Thyroid gland (tissue), 4 donors: ENCODE data around the gene TMC3. TPM values are rescaled to one million over a fixed set of nuclear protein-coding genes. Genes with fewer than 3 reads are reported as not detected.

Experiments used
- DNase-seq, 2 donors: peaks; one replicate each; pipeline ENCODE4 v3.0.0-alpha.2; 2019
- H3K27ac ChIP-seq, 3 donors: fragments of 200-600 bp; sonication (generic); 1 replicate in 2 of 3; 2 replicates in 1 of 3; pipeline ENCODE4 v1.5.1; 2016 to 2019; ENCODE audit warnings: mild to moderate bottlenecking in 1 of 3, moderate library complexity in 1 of 3
- H3K27me3 ChIP-seq: fragments of 200-600 bp; sonication (generic); one replicate; pipeline ENCODE4 v1.5.1; 2019
- H3K36me3 ChIP-seq, 2 donors: fragments of 200-600 bp; sonication (generic); one replicate each; pipeline ENCODE4 v1.5.1; 2016 to 2019
- H3K4me1 ChIP-seq, 2 donors: fragments of 200-600 bp; sonication (generic); one replicate each; pipeline ENCODE4 v1.5.1; 2017 to 2019
- H3K4me3 ChIP-seq, 3 donors: fragments of 200-600 bp; sonication (generic); replicated peaks in 1 of 3; 1 replicate in 2 of 3; 2 replicates in 1 of 3; pipeline ENCODE4 v1.5.1; 2016; ENCODE audit warnings: mild to moderate bottlenecking in 1 of 3
- H3K9me3 ChIP-seq: fragments of 200-600 bp; sonication (generic); one replicate; pipeline ENCODE4 v1.5.1; 2017
- CTCF ChIP-seq, 6 experiments: fragments of 200-600 bp in 3 of 6; fragments of 450-650 bp in 3 of 6; sonication (generic) in 3 of 6; IDR thresholded peaks; one replicate each; pipeline ENCODE4 v1.5.1; 2016 to 2019; ENCODE audit warnings: antibody characterized with exemption in 6 of 6, mild to moderate bottlenecking in 2 of 6, inconsistent platforms in 1 of 6, moderate library complexity in 1 of 6
- POLR2A ChIP-seq, 2 donors: fragments of 450-650 bp; IDR thresholded peaks; one replicate each; pipeline ENCODE4 v1.6.1; 2017; ENCODE audit warnings: antibody characterized with exemption in 2 of 2, mild to moderate bottlenecking in 2 of 2, moderate library complexity in 1 of 2
- WGBS, 2 donors: methylation state at CpG; one replicate each; pipeline ENCODE4 v1.1.5; 2017; 5-methylcytosine and 5-hydroxymethylcytosine counted together
- intact Hi-C: fragments of 100-400 bp; cut with DNase I; formaldehyde crosslinking; loops from one replicate; pipeline ENCODE4 v1.15.1; 2023
- total RNA-seq, 4 donors: library from RNA; depleted of rRNA; stranded (reverse); fragments of >200 nt; gene quantifications; one replicate each; pipeline ENCODE4 v1.2.3, GENCODE V29; 2016

Gene TMC3
- total RNA-seq, 4 donors from 2014 or later, result 0.33 to 0.40 (median 0.34) TPM; not detected in 1

GRCh38 chr15:81302701-81303109 is 71.3 kb downstream of the TMC3 start:
- intact Hi-C loops, result no loop called here
- no peak for DNase-seq
- TF ChIP-seq POLR2A (IDR thresholded peaks at IDR 0.05), result no peak
- no peak for TF ChIP-seq CTCF (IDR thresholded peaks at IDR 0.05)
- H3K4me3 ChIP-seq, result no peak overlapping the region
- H3K9me3 ChIP-seq, result no peaks in the 10 kb centered on the region
- H3K4me1 ChIP-seq, result peaks cover 0 to 40% of the 10 kb centered on the region in 2 donors
- no peaks in the 10 kb centered on the region for H3K27me3 ChIP-seq
- 83 to 84% methylated on average over 6 of the region's 6 CpGs for WGBS, 2 donors
- H3K36me3 ChIP-seq, result peaks cover 3 to 4% of the 10 kb centered on the region in 2 donors
- H3K27ac ChIP-seq, result no peak overlapping the region

- H3K4me3 ChIP-seq, result no peak overlapping the region
- 73 to 89% methylated on average over 5 of the region's 5 CpGs for WGBS, 2 donors
- peaks cover 0 to 40% of the 10 kb centered on the region in 2 donors for H3K4me1 ChIP-seq
- H3K27me3 ChIP-seq, result no peaks in the 10 kb centered on the region
- intact Hi-C loops, result no loop called here
- H3K36me3 ChIP-seq, result peaks cover 3 to 4% of the 10 kb centered on the region in 2 donors
- no peak overlapping the region for H3K27ac ChIP-seq
- TF ChIP-seq POLR2A (IDR thresholded peaks at IDR 0.05) (no peak), CTCF (IDR thresholded peaks at IDR 0.05) (no peak)
- no peak for DNase-seq
- no peaks in the 10 kb centered on the region for H3K9me3 ChIP-seq
Observed at GRCh38 chr15:81301815-81302399, 72.1 kb downstream of the TMC3 start.

GRCh38 chr15:81301385-81301784 is 72.6 kb downstream of the TMC3 start:
- no peak for TF ChIP-seq CTCF (IDR thresholded peaks at IDR 0.05)
- TF ChIP-seq POLR2A (IDR thresholded peaks at IDR 0.05), result no peak
- Histone ChIP-seq H3K36me3 (peaks cover 2 to 3% of the 10 kb centered on the region in 2 donors), H3K4me3 (peak overlapping the region in 1 of 3 donors; percentile 3), H3K4me1 (peaks cover 0 to 44% of the 10 kb centered on the region in 2 donors), H3K27ac (no peak overlapping the region), H3K27me3 (no peaks in the 10 kb centered on the region), H3K9me3 (no peaks in the 10 kb centered on the region)
- intact Hi-C loops, result no loop called here
- DNase-seq, result no peak
- WGBS, 2 donors, result 93 to 94% methylated on average over 4 of the region's 4 CpGs

- Histone ChIP-seq H3K9me3 (no peaks in the 10 kb centered on the region), H3K27me3 (no peaks in the 10 kb centered on the region), H3K27ac (no peak overlapping the region), H3K4me3 (no peak overlapping the region), H3K36me3 (no peaks in the 10 kb centered on the region), H3K4me1 (peaks cover 5 to 42% of the 10 kb centered on the region in 2 donors)
- DNase-seq, result no peak
- TF ChIP-seq POLR2A (IDR thresholded peaks at IDR 0.05), result no peak
- TF ChIP-seq CTCF (IDR thresholded peaks at IDR 0.05), result no peak
- 83 to 84% methylated on average over 11 to 14 of the region's 14 CpGs for WGBS, 2 donors
- intact Hi-C loops, result no loop called here
Observed at GRCh38 chr15:81299630-81300273, 74.3 kb downstream of the TMC3 start.

- 92 to 100% methylated on average over 3 of the region's 3 CpGs for WGBS, 2 donors
- Histone ChIP-seq H3K4me1 (peaks cover 5 to 36% of the 10 kb centered on the region in 2 donors), H3K27me3 (no peaks in the 10 kb centered on the region), H3K4me3 (no peak overlapping the region), H3K9me3 (no peaks in the 10 kb centered on the region), H3K36me3 (no peaks in the 10 kb centered on the region), H3K27ac (no peak overlapping the region)
- no peak for DNase-seq
- no peak for TF ChIP-seq POLR2A (IDR thresholded peaks at IDR 0.05)
- TF ChIP-seq CTCF (IDR thresholded peaks at IDR 0.05), result no peak
- intact Hi-C loops, result no loop called here
Observed at GRCh38 chr15:81299156-81299555, 74.9 kb downstream of the TMC3 start.
